ENCODE results near the gene CYP4A22.
"Not testable (repeated sequence)": the region's sequence is repeated elsewhere in the genome, so short reads cannot be mapped to it uniquely, and the experiment has no call there.

CYP4A22 gene

DNA sequence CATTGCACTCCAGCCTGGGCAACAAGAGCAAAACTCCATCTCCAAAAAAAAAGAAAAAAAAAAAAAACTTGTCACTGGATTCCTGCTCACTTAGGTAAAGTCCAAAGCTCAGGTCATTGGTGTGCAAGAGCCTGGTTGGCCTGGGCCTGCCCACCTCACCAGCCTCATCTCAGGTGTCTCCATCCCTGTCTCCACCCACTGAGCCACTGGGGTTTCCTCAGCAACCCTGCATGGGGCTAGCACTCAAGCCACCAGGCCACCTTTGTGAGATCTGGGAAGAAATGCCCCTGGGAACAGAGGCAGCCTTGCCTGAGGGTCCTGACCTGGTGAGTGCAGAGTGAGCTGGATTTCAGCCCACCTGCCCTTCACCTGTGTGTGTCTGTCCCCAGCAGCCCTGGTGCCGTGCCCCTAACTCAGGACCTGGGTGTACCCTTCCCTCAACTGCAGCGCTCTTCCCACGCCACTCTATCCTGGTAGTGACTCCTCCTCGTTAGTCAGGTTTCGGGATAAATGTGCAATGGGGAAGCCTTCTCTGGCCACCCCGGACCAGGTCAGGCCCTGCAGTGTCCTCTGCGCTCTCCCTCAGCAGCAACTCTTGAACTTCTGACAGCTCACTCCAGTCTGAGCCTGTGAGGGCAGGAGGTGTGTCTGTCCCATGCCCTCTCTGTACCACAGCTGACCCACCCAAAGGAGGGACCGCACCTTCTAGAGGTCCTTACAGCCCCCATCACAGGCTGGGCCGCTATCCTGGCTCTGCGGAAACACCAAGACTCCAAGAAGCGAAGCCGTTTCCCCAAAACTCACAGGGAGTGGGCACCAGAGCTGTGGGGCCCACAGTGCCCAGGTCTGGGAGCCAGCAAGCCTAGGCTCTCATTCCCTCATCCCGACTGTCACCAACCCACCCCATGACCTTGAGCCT lies 49.3 kb downstream of the CYP4A22 start:
- no peak for DNase-seq

DNA sequence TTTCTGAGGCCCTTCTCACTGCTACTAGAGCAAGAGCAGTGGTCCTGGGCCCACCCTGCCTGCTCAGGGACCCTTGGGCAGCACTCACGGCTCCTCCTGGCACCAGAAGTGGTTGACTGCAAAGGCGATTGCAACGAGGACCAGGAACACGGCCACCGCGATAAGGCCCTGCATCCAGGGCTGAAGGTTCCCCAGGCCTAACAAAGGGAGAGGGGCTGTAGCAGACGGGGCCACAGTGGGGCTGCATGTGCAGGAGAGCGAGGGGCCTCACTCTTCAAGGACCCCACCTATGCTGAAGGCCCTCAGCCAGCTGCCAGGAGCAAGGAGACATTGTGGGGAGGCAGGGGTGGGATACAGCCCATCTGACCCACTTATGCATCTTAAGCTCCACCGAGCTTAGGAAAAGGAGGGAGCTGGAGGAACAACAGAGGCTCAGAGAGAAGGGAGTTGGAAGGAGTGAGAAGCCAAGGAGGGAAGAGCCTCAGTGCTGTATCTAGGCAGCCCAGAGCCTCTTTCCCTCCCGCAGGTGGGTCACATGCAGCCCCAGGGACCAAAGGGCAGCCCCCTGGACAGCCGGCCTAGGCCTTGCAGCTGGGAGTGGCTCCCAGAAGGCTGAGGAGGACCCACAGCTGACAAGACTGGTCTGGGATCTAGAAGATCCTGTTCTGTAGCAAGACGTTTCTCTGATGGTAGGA lies 50.1 kb downstream of the CYP4A22 start:
- no peak for DNase-seq

GRCh38 chr1:47187926-47188250 lies 50.6 kb downstream of the CYP4A22 start:
- no peak for DNase-seq

DNA sequence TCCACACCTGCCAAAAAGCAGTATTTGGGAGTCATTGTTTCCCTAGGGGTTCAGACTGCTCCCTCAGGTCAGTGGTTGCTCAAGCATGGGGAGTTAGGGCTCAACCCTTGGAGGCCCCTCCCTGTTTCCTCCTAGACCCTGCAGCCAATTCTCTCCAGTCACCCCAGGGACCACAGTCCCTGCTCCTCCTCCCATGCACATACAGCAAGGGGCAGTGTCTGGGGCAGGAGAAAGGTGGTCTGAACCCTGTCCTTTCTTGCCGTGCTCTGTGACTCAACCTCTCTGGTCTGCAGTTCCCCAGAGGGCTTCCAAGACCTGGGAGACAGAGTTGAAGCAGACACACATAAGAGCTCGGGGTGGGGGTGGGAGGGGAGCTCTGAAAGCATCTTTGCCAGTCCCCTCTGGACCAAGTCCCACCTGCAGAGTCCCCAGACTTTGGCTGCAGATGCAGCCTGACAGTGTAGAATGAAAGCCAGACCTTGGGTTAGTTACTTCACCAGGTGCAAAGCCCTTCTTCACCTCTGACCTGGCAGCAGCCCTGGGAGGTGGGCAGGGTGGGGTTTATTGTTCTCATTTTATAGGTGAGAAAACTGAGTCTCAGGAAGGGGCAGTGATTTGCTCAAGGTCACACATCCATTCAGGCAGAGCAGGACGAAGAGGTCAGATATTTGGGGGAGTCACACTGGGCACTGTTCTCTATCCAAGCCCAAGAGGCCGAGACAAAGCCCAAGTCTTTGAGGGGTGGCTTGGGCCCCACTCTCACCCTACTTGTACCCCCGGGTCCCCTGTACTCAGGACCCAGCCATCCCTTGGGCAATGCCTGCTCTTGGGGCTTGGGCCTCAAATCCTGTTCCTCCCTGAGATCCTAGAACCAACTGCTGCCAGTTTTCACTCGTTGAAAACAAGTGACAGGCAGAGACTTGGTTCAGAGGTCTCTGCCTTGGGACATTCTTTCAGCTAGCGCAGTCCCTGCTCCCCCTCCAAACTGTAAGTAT lies 51.8 kb downstream of the CYP4A22 start:
- no peak for DNase-seq

GRCh38 chr1:47189844-47190508 lies 52.7 kb downstream of the CYP4A22 start, which contains the start of gene PDZK1IP1:
PDZK1IP1 (minus strand) TSS chr1:47190036; CDS start chr1:47189932, 104 bp downstream.
- peak; percentile 50 for DNase-seq

GRCh38 chr1:47190509-47190855 lies 53.2 kb downstream of the CYP4A22 start:
- DNase-seq: no peak

DNA sequence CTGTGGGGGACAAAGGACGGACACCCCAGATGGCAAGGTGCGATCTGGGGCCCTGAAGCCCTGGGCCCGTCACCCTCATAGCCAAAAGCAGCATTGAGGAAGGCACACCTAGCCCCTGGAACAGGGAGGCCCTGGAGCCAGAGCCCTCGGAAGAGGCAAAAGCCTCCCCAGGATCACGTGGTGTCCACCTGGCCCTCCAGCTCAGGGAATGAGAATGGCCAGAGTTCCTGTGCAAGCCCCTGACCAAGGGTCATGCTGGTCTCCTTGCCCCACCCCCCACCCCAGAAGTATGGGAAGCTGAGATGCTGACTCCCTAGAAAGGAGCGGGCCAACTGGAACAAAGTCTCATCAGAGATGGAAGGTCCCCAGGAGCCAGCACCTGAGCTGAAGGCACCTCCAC lies 53.6 kb downstream of the CYP4A22 start:
- DNase-seq: no peak

DNA sequence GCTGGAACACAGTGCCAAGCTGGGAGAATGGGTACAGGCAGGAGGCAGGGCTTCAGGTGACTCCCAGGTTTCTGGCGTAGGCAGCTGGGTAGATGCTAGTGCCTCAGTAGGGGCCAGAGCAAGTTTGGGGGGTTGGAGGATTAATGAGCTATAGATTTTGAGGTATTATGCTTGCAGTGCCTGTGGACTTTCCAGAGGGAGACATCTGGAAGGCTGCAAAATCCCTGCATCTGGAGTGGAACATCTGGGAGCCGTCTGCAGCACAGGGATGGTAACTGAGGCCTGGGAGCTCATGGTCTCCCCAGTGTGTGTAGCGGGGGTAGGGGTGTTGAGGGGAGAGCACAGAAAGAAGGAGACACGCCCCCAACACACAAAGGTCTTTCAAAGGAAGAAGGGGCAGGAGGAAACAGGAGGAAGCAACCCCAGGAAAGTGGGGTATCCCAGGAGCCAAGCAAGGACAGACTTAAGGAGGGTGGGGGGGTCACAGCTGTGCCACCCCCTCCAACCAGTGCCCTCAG lies 54.8 kb downstream of the CYP4A22 start:
- DNase-seq: no peak

DNA sequence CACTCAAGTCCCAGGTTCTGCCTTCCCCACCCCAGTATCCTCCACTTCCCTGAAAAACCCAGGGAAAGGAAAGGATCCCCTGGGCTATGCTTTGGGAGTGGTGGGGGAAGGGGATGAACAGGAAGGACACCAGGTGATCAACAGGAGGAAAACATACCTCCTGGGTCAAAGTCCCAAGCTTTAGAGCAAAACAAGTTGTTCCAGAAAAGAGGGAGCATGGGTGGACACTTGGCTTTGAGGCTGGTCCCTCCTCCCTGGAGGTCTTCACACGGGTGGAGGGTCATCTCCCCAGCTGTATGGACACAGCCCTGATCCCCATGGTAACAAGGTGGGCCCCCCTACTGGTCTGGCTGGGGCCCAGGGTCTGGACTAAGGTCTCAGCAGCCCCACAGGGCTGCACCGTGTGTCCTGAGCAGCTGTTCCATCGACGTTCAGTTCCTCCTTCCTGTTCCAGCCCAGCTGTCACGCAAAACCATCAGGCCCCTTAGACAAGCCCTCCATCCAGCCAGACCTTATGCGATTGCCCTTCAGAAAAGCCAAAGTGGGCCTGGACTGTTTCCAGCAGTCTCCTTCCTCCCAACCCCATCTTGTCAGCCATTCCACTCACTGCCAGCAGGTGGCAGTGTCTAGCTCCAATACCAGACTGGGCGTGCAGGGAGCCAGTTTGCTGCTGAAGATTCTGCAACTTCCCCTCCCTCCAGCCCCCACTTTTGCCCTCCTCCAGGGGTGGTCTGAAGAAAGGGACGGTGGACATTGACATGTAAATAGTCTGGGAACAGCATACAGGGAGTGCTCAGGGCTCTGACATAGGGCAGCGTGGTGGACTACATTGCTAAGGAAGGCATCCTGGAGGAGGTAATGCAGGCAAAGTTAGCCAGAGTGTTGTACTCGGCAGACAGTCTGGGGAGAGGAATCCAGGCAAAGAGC lies 55.5 kb downstream of the CYP4A22 start:
- DNase-seq: peak; percentile 61

GRCh38 chr1:47193496-47193895 lies 56.3 kb downstream of the CYP4A22 start:
- not testable (repeated sequence) for DNase-seq

GRCh38 chr1:47194311-47194710 lies 57.1 kb downstream of the CYP4A22 start:
- no peak for DNase-seq

GRCh38 chr1:47195981-47196380 lies 58.7 kb downstream of the CYP4A22 start:
- DNase-seq: not testable (repeated sequence)

DNA sequence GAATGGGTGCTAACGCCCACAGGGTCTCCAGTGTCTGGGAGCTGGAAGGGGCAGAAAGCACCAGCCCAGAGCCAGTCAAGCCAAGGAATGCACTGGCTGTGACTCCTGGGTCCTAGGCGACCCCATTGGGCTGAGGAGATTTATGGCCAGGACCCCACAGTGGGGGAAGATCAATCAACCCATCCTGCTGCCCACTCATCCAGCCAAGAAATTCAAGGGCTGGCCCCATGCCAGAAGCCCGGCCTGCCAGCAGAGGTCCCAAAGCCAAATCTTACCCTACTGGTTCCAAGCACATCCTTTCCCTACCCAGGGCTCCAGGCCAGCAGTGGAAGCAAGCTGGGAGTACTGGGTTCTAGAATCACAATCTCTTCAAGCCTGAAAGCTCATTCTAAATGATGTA lies 59.4 kb downstream of the CYP4A22 start:
- no peak for DNase-seq

- no peak for DNase-seq
Observed at GRCh38 chr1:47198214-47198613, 61.0 kb downstream of the CYP4A22 start.
